ENCODE data around the gene MYEOV. TPM values are rescaled to one million over a fixed set of nuclear protein-coding genes. Genes with fewer than 3 reads are reported as not detected.

The MYEOV gene
- polyA plus RNA-seq, 1 experiment, result 4.5 TPM

DNA sequence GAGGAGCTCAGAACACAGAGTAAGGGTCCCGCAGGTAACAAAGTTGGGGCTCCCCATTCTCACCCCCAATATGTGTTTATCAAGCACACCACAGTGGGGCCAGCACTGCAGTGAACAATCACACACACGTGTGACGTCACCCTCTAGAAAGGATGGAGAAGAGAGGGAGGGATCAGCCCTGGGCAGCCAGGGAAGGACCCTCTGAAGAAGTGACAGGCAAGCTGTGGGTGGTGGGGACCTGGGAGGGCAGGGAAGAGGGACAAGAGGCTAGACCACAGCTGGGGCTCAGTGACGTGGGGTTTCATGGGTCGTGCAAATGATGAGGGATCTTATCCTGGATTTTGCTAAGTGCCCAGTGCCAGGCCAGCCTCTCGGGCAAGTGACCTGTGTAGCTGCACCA, 28.7 kb upstream of the MYEOV start:
- Histone ChIP-seq H3K4me3 (ENCODE audit: low read depth, low read length) (no peak overlapping the region), H3K27me3 (ENCODE audit: control insufficient read depth, insufficient read depth, low read length) (no peaks in the 10 kb centered on the region; the same call in 1 of the 2 replicates), H3K36me3 (ENCODE audit: control insufficient read depth, insufficient read depth, low read length) (no peaks in the 10 kb centered on the region)
- TF ChIP-seq, protein P1, sequence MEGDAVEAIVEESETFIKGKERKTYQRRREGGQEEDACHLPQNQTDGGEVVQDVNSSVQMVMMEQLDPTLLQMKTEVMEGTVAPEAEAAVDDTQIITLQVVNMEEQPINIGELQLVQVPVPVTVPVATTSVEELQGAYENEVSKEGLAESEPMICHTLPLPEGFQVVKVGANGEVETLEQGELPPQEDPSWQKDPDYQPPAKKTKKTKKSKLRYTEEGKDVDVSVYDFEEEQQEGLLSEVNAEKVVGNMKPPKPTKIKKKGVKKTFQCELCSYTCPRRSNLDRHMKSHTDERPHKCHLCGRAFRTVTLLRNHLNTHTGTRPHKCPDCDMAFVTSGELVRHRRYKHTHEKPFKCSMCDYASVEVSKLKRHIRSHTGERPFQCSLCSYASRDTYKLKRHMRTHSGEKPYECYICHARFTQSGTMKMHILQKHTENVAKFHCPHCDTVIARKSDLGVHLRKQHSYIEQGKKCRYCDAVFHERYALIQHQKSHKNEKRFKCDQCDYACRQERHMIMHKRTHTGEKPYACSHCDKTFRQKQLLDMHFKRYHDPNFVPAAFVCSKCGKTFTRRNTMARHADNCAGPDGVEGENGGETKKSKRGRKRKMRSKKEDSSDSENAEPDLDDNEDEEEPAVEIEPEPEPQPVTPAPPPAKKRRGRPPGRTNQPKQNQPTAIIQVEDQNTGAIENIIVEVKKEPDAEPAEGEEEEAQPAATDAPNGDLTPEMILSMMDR (IDR thresholded peaks at IDR 0.05; ENCODE audit: insufficient read depth, low read depth, low read length), result no peak
- ChIA-PET POLR2A (no interaction called here), CTCF (no interaction called here)
- DNase-seq (ENCODE audit: low read depth), result no peak

DNA sequence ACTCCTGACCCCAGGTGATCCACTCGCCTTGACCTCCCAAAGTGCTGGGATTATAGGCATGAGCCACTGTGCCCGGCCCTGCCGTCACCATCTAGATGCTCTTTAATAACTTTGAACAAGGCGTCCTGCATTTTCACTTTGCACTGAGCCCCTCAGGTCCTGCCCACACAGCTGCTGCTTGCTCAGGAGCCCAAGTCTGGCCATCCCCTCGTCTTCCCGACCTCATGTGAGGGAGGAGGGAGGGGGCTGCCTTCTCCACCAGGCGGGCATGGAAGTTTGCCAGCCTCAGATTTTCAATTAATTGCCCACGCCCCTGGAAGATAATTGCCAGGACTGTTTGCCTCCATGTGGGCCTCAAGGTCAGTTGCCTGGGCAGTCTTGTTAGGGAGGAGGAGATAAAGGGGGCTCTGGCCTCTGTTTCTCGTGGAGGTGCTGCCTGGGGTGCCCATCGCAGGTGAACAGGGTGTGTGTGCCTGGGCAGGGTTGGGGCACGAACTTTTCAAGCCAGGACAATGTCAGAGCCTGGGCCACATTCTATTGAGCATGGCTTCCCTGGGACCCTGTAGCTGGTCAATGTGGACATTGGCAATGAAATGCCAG, 27.9 kb upstream of the MYEOV start:
- Histone ChIP-seq H3K27me3 (ENCODE audit: control insufficient read depth, insufficient read depth, low read length) (no peaks in the 10 kb centered on the region; the same call in 1 of the 2 replicates), H3K36me3 (ENCODE audit: control insufficient read depth, insufficient read depth, low read length) (no peaks in the 10 kb centered on the region), H3K4me3 (ENCODE audit: low read depth, low read length) (no peak overlapping the region)
- ChIA-PET CTCF (no interaction called here), POLR2A (no interaction called here)
- TF ChIP-seq, protein P1 (IDR thresholded peaks at IDR 0.05; ENCODE audit: insufficient read depth, low read depth, low read length), result no peak
- no peak for DNase-seq (ENCODE audit: low read depth)

DNA sequence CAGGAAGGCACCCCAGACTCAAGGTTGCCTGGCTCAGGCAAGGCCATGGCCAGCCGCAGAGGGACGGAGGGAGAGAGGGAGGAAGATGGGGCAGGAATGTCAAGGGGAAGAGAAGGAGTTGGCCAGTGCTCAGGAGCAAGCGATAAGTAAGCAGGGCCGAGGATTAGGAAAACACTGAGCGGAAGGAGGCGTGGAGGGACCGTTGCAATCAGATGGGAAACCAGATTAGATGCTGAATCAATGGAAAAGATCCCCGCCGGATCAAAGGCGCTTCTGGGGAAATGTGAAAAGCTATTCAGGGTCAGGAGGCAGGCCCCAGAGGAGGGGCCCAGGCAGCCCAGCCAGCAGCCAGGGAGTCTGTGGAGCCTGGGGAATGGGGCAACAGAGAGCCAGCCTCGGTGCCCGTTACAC, 26.6 kb upstream of the MYEOV start:
- no peaks in the 10 kb centered on the region; the same call in 1 of the 2 replicates for H3K27me3 ChIP-seq (ENCODE audit: control insufficient read depth, insufficient read depth, low read length)
- CTCF ChIA-PET, result no interaction called here
- TF ChIP-seq, protein P1 (IDR thresholded peaks at IDR 0.05; ENCODE audit: insufficient read depth, low read depth, low read length), result no peak
- POLR2A ChIA-PET, result no interaction called here
- no peak overlapping the region for H3K4me3 ChIP-seq (ENCODE audit: low read depth, low read length)
- no peaks in the 10 kb centered on the region for H3K36me3 ChIP-seq (ENCODE audit: control insufficient read depth, insufficient read depth, low read length)
- DNase-seq (ENCODE audit: low read depth), result no peak

DNA sequence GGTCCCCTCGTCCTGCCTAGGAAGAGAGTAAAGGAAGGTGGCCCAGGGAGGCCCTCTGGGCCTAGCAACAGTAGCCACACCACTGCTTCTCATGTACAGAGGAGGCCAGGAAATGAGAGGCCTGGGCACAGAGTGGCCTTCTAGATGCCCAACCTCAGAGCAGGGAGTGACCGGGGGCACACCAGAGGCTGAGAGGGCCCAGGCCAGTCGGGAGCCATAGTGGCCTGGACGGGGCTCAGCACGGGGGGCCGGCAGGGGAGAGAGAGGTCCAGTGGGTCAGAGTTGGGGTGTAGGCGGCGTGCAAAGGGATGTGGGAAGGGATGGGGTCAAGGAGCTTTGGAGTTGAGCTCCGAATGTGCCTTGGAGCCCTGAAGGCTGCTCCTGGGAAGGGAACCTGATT, 25.0 kb upstream of the MYEOV start:
- Histone ChIP-seq H3K4me3 (ENCODE audit: low read depth, low read length) (no peak overlapping the region), H3K27me3 (ENCODE audit: control insufficient read depth, insufficient read depth, low read length) (peaks cover 4% of the 10 kb centered on the region), H3K36me3 (ENCODE audit: control insufficient read depth, insufficient read depth, low read length) (no peaks in the 10 kb centered on the region)
- POLR2A ChIA-PET, result no interaction called here
- TF ChIP-seq, protein P1 (IDR thresholded peaks at IDR 0.05; ENCODE audit: insufficient read depth, low read depth, low read length), result no peak
- DNase-seq (ENCODE audit: low read depth), result no peak
- CTCF ChIA-PET, result no interaction called here

DNA sequence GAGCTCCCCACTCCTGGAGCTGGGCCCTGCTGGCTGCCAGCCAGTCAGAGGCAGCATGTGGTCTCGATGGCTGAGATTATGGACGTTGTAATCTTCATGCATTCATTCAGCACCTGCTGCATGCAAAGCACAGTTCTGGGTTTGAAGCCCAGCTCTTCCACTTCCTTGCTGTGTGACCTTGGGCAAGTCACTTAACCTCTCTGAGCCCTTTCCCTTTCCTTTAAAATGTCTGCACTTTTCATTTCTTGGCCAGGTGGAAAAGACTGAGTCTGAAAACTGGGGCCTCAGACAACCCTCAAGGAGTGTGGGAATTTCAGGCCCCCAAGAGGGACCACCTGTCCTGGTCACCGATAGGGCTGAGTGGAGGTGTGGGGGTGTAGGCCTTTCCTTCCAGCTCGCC, 24.6 kb upstream of the MYEOV start:
- POLR2A ChIA-PET, result no interaction called here
- no peak for DNase-seq (ENCODE audit: low read depth)
- no peak overlapping the region for H3K4me3 ChIP-seq (ENCODE audit: low read depth, low read length)
- peaks cover 4% of the 10 kb centered on the region for H3K27me3 ChIP-seq (ENCODE audit: control insufficient read depth, insufficient read depth, low read length)
- CTCF ChIA-PET, result no interaction called here
- no peaks in the 10 kb centered on the region for H3K36me3 ChIP-seq (ENCODE audit: control insufficient read depth, insufficient read depth, low read length)
- TF ChIP-seq, protein P1 (IDR thresholded peaks at IDR 0.05; ENCODE audit: insufficient read depth, low read depth, low read length), result no peak

All from BJ (cell line).